PC-3 (cell line): ENCODE results near the gene PCNX3. TPM values are rescaled to one million over a fixed set of nuclear protein-coding genes. Genes with fewer than 3 reads are reported as not detected.

Experiments used
- ATAC-seq: fragments of 200-7000 bp; cut with Tn5 transposase; 2 replicates; pipeline ENCODE4 v1.9.1; 2020; ENCODE audit warnings: mild to moderate bottlenecking, moderate library complexity
- BruUV-seq: library from RNA; stranded (reverse); fragments of 400-500 nt; replicated peaks from 2 replicates; lab custom pipeline; 2021; lab: Mats Ljungman, UMichigan
- CTCF ChIA-PET: fragments of 300-600 bp; sonication (Branson Sonifier 250); formaldehyde crosslinking; loops from one replicate; lab custom pipeline; 2022; ENCODE audit warnings: antibody characterized with exemption; lab: Charles Lee
- POLR2A ChIA-PET: fragments of 300-600 bp; sonication (Branson Sonifier 250); formaldehyde crosslinking; loops from one replicate; lab custom pipeline; 2022; ENCODE audit warnings: antibody characterized with exemption; ENCODE audit not compliant: unreplicated experiment; lab: Charles Lee
- DNase-seq: peaks from one replicate; pipeline ENCODE4 v3.0.0-alpha.2; 2015
- H2AFZ ChIP-seq: fragments of 300-600 bp; sonication (generic); 2 replicates; pipeline ENCODE4 v1.6.0; 2016; ENCODE audit warnings: antibody characterized with exemption, low read length
- H3F3A ChIP-seq: fragments of 300-600 bp; sonication (generic); one replicate; pipeline ENCODE4 v1.6.0; 2017; ENCODE audit warnings: antibody characterized with exemption, low read length, control low read depth, mild to moderate bottlenecking; ENCODE audit not compliant: unreplicated experiment
- H3K27ac ChIP-seq: fragments of 300-600 bp; sonication (generic); 2 replicates; pipeline ENCODE4 v1.5.1; 2016; ENCODE audit warnings: mild to moderate bottlenecking, low read length
- H3K27me3 ChIP-seq: fragments of 300-600 bp; sonication (generic); 2 replicates; pipeline ENCODE4 v1.6.1; 2016; ENCODE audit warnings: low read length, mixed read lengths
- H3K36me3 ChIP-seq: fragments of 300-600 bp; sonication (generic); 2 replicates; pipeline ENCODE4 v1.6.1; 2016; ENCODE audit warnings: low read depth, mixed run types, low read length, mixed read lengths
- H3K4me1 ChIP-seq: fragments of 300-600 bp; sonication (generic); 2 replicates; pipeline ENCODE4 v1.5.1; 2016; ENCODE audit warnings: low read length; ENCODE audit not compliant: insufficient read depth
- H3K4me2 ChIP-seq: fragments of 300-600 bp; sonication (generic); 2 replicates; pipeline ENCODE4 v1.6.0; 2016; ENCODE audit warnings: low read length
- H3K4me3 ChIP-seq: fragments of 300-600 bp; sonication (generic); 2 replicates; pipeline ENCODE4 v1.5.1; 2016; ENCODE audit warnings: mild to moderate bottlenecking, low read length, mixed read lengths
- H3K79me2 ChIP-seq: fragments of 300-600 bp; sonication (generic); 2 replicates; pipeline ENCODE4 v1.6.1; 2017; ENCODE audit warnings: low read length, mixed read lengths
- H3K9ac ChIP-seq: fragments of 300-600 bp; sonication (generic); 2 replicates; pipeline ENCODE4 v1.6.0; 2016; ENCODE audit warnings: mild to moderate bottlenecking, low read length
- H3K9me2 ChIP-seq: fragments of 300-600 bp; sonication (generic); replicated peaks from 2 replicates; pipeline ENCODE4 v1.6.1; 2016; ENCODE audit warnings: mixed run types, low read length, mixed read lengths
- H3K9me3 ChIP-seq: fragments of 300-600 bp; sonication (generic); 2 replicates; pipeline ENCODE4 v1.6.1; 2016; ENCODE audit warnings: low read length, mixed read lengths
- H4K20me1 ChIP-seq: fragments of 300-600 bp; sonication (generic); 2 replicates; pipeline ENCODE4 v1.6.1; 2016; ENCODE audit warnings: low read length, mixed read lengths
- EZH2 ChIP-seq: fragments of 300-600 bp; sonication (generic); IDR thresholded peaks from one replicate; pipeline ENCODE4 v1.6.1; 2017; ENCODE audit warnings: antibody characterized with exemption, mild to moderate bottlenecking, low read length; ENCODE audit not compliant: unreplicated experiment
- EZH2phosphoT487 ChIP-seq: fragments of 300-600 bp; sonication (generic); IDR thresholded peaks from 2 replicates; pipeline ENCODE4 v1.6.1; 2018; ENCODE audit warnings: mild to moderate bottlenecking, antibody characterized with exemption, low read length, borderline replicate concordance
- intact Hi-C: fragments of 100-400 bp; cut with micrococcal nuclease; formaldehyde crosslinking; loops from 2 replicates; pipeline ENCODE4 v1.9.0; 2023
- total RNA-seq: library from RNA; depleted of rRNA; stranded (reverse); fragments of >200 nt; gene quantifications from 2 replicates; pipeline ENCODE4 v1.2.3, GENCODE V29; 2014
- TF ChIP-seq, protein P1 (sequence below): fragments of 300-600 bp; sonication (generic); conservative IDR thresholded peaks from 2 replicates; pipeline ENCODE4 v1.5.1; 2017; ENCODE audit warnings: antibody characterized with exemption, low read depth, mild to moderate bottlenecking, low read length

PCNX3 gene
- total RNA-seq, 1 experiment from 2014 or later: 53.6 TPM

DNA sequence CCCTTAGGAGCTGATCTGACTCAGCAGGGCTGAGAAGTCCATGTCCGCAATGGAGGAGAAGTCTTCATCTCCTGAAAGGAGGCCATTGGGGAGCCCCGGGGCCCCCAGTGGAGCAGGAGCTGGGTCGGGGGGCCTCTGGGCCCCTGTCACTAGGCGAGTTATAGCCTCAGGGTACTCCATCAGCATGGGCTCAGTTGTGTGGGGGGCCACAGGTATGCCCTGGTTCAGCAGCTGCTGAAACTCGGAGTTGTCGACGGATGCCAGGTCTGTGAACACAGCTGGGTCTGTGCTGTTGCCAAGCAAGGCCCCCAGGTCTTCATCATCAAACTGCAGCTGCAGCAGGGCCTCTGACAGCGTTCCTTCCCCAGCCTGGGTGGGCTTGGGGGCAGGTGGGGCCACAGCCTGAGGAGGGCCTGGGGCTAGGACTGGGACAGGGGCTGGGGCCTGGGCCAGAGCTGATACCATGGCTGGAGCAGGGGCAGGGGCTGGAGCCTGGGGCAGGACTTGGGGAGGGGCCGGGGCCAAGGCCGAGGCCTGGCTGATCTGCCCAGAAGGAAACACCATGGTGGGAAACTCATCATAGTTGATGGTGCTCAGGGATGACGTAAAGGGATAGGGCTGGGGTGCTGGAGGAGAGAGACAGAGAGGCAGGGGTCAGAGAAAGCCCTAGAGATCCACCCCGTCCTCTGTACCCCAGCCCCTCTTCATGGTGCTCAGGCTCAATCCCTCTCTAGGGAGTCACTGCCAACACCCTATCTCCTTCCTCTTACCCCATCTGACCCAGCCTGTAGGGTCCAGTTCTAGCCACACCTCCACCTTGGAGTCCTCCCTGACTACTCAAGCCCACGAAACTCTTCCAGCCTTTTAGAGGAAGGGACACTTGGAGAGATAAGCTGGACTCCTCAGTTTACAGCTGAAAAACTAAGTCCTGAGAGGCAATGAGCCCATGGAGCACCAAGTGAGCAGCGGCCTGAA lies 39.1 kb downstream of the PCNX3 start:
- H3K9me2 ChIP-seq: no peaks in the 10 kb centered on the region
- no peak overlapping the region for H2AFZ ChIP-seq
- H3K9me3 ChIP-seq: no peaks in the 10 kb centered on the region
- H3K27me3 ChIP-seq: no peaks in the 10 kb centered on the region
- ChIA-PET CTCF (interaction anchor here (0.6 kb wide), 1 partner anchor 126 kb away, joined by 3 read pairs; no protein-coding TSS in a partner anchor), POLR2A (no interaction called here)
- peaks cover 36% of the 10 kb centered on the region; the same call in 1 of the 2 replicates for H3K36me3 ChIP-seq
- H4K20me1 ChIP-seq: no peaks in the 10 kb centered on the region
- no peak overlapping the region for H3K27ac ChIP-seq
- no peak overlapping the region for H3K9ac ChIP-seq
- TF ChIP-seq EZH2 (no peak), EZH2phosphoT487 (no peak)
- TF ChIP-seq, protein P1, sequence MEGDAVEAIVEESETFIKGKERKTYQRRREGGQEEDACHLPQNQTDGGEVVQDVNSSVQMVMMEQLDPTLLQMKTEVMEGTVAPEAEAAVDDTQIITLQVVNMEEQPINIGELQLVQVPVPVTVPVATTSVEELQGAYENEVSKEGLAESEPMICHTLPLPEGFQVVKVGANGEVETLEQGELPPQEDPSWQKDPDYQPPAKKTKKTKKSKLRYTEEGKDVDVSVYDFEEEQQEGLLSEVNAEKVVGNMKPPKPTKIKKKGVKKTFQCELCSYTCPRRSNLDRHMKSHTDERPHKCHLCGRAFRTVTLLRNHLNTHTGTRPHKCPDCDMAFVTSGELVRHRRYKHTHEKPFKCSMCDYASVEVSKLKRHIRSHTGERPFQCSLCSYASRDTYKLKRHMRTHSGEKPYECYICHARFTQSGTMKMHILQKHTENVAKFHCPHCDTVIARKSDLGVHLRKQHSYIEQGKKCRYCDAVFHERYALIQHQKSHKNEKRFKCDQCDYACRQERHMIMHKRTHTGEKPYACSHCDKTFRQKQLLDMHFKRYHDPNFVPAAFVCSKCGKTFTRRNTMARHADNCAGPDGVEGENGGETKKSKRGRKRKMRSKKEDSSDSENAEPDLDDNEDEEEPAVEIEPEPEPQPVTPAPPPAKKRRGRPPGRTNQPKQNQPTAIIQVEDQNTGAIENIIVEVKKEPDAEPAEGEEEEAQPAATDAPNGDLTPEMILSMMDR: no peak
- no peak overlapping the region for H3K4me2 ChIP-seq
- H3K4me1 ChIP-seq: peaks cover 26% of the 10 kb centered on the region
- no peak for ATAC-seq
- intact Hi-C loops: no loop called here
- no peak overlapping the region for H3K4me3 ChIP-seq
- peaks cover 5% of the 10 kb centered on the region; the same call in 1 of the 2 replicates for H3K79me2 ChIP-seq
- no TSS peak for BruUV-seq
- H3F3A ChIP-seq: no peaks in the 10 kb centered on the region
- DNase-seq: no peak

DNA sequence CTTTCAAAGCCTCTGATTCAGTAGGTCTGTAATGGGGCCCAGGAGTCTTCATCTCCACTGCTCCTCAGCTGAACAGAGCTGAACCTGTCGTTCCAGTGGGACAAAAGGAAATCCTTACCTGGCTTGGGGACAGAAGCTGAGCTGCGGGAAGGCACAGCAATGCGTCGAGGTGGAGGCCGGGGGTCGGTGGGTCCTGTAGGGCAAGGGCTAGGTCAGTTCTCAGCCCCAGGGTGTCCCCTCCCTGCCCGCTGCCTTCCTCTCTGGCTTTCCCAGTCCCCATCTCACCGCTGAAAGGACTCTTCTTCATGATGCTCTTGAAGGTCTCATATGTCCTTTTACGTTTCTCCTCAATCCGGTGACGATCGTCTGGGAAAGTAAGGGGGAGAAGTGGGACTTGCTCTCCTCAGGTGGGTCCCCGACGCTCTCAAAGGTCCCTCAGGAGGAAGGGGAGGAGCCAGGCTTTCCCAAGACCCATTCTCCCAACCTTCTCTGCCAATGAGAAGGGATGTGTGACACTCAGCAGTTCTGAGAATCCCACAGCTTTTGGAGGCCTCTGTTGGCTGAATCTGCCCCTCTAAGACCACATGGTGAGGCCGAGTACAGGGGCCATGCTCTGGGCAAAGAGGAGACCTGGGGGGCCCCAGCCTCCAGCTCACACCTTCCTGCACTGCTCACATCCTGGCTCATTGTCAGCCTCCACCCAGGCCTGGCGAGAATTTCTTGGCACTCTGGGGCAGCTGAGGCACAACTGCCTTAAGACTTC lies 40.2 kb downstream of the PCNX3 start:
- CTCF ChIA-PET: no interaction called here
- no TSS peak for BruUV-seq
- ATAC-seq: no peak
- H3K9me2 ChIP-seq: no peaks in the 10 kb centered on the region
- no peak overlapping the region for H3K27ac ChIP-seq
- H3K4me2 ChIP-seq: no peak overlapping the region
- POLR2A ChIA-PET: no interaction called here
- H3K79me2 ChIP-seq: peaks cover 14% of the 10 kb centered on the region; the same call in 1 of the 2 replicates
- H3K27me3 ChIP-seq: no peaks in the 10 kb centered on the region
- no peak overlapping the region for H3K4me3 ChIP-seq
- H2AFZ ChIP-seq: no peak overlapping the region
- intact Hi-C loops: no loop called here
- H3K36me3 ChIP-seq: peaks cover 42% of the 10 kb centered on the region; the same call in 1 of the 2 replicates
- no peak overlapping the region for H3K9ac ChIP-seq
- H4K20me1 ChIP-seq: no peaks in the 10 kb centered on the region
- TF ChIP-seq, protein P1: no peak
- no peak for TF ChIP-seq EZH2
- TF ChIP-seq EZH2phosphoT487: no peak
- H3F3A ChIP-seq: no peaks in the 10 kb centered on the region
- H3K4me1 ChIP-seq: peaks cover 26% of the 10 kb centered on the region
- no peaks in the 10 kb centered on the region for H3K9me3 ChIP-seq
- DNase-seq: no peak
